Measurements from ENCODE around the gene FRRS1L.

DNA sequence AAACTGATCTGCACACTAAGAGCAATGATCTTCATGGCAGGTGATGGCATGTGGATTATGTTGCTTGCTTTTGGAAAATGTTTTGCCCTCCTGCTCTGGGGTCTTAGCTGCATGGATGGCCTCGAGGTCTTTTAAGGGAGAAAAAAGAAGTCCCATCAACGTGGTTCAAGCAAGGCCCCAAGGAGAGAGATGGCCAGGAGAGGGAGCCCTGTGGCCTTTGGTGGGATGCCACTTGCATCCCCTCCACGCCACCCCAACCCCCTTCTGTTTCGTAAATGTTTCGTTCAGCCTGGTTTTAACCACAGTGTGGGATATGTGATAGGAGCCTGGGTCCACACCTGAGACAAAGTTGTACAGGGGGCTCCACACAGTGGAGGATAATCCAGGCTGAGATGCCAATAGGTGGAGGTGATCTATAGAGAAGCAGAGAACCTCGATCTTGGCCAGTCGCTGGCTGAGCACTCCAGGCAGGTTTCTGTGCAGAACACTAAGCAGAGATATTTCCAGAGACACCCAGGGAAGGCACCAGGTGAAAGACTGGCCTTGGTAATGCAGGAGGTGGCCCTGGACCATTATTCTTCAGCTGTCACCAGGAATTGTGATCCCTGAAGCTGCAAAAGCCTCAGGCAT lies 25.8 kb upstream of the FRRS1L start:
- TF ChIP-seq GATA2 (IDR thresholded peaks at IDR 0.05; ENCODE audit: low read depth, low read length) (no peak), GATA3 (IDR thresholded peaks at IDR 0.05; ENCODE audit: low read depth, low read length) (no peak)
